GM23338 (cell line): ENCODE measurements around the gene SLC6A19. TPM values are rescaled to one million over a fixed set of nuclear protein-coding genes. Genes with fewer than 3 reads are reported as not detected.

Source experiments
- ATAC-seq: fragments of 200-7000 bp; cut with Tn5 transposase; 3 replicates; pipeline ENCODE4 v1.9.1; 2020
- DNase-seq: peaks from one replicate; pipeline ENCODE4 v3.0.0-alpha.2; 2015; ENCODE audit warnings: low spot score
- H2AFZ ChIP-seq: fragments of 200-600 bp; sonication (generic); 2 replicates; pipeline ENCODE4 v1.8.0; 2016; ENCODE audit warnings: antibody characterized with exemption, mild to moderate bottlenecking, moderate library complexity
- H3F3A ChIP-seq: fragments of 200-600 bp; sonication (generic); replicated peaks from 2 replicates; pipeline ENCODE4 v1.8.0; 2017; ENCODE audit warnings: antibody characterized with exemption, mixed run types, low read depth
- H3K27ac ChIP-seq: fragments of 200-600 bp; sonication (generic); 2 replicates; pipeline ENCODE4 v1.6.1; 2016; ENCODE audit warnings: low read depth
- H3K27me3 ChIP-seq: fragments of 200-600 bp; sonication (generic); 2 replicates; pipeline ENCODE4 v1.8.0; 2016; ENCODE audit warnings: mild to moderate bottlenecking, mixed run types, moderate library complexity; ENCODE audit not compliant: insufficient read depth
- H3K36me3 ChIP-seq: fragments of 200-600 bp; sonication (generic); 2 replicates; pipeline ENCODE4 v1.8.0; 2016; ENCODE audit warnings: mild to moderate bottlenecking; ENCODE audit not compliant: insufficient read depth
- H3K4me1 ChIP-seq: fragments of 200-600 bp; sonication (generic); 2 replicates; pipeline ENCODE4 v1.8.0; 2016; ENCODE audit warnings: mild to moderate bottlenecking, moderate library complexity; ENCODE audit not compliant: insufficient read depth
- H3K4me2 ChIP-seq: fragments of 200-600 bp; sonication (generic); 2 replicates; pipeline ENCODE4 v1.7.1; 2017; ENCODE audit warnings: mixed run types
- H3K4me3 ChIP-seq: fragments of 200-600 bp; sonication (generic); 2 replicates; pipeline ENCODE4 v1.6.1; 2016; ENCODE audit warnings: mixed run types
- H3K79me2 ChIP-seq: fragments of 200-600 bp; sonication (generic); replicated peaks from 2 replicates; pipeline ENCODE4 v1.8.0; 2017; ENCODE audit warnings: mild to moderate bottlenecking; ENCODE audit not compliant: insufficient read depth
- H3K9me2 ChIP-seq: fragments of 200-600 bp; sonication (generic); 2 replicates; pipeline ENCODE4 v1.8.0; 2017; ENCODE audit not compliant: insufficient read depth
- H4K20me1 ChIP-seq: fragments of 200-600 bp; sonication (generic); replicated peaks from 2 replicates; pipeline ENCODE4 v1.8.0; 2017; ENCODE audit warnings: mild to moderate bottlenecking; ENCODE audit not compliant: insufficient read depth
- H3K27ac Mint-ChIP-seq: 2 replicates; pipeline ENCODE4 v1.8.0; 2020; ENCODE audit warnings: inconsistent platforms, mild to moderate bottlenecking, moderate library complexity, mixed read lengths
- H3K27me3 Mint-ChIP-seq: 3 replicates; pipeline ENCODE4 v1.8.0; 2022; ENCODE audit warnings: low read depth, mild to moderate bottlenecking, moderate library complexity, mixed read lengths, inconsistent platforms; ENCODE audit not compliant: insufficient read depth, poor library complexity
- H3K36me3 Mint-ChIP-seq: 3 replicates; pipeline ENCODE4 v1.8.0; 2021; ENCODE audit warnings: low read depth, mild to moderate bottlenecking, inconsistent platforms, moderate library complexity, mixed read lengths
- H3K4me1 Mint-ChIP-seq: 3 replicates; pipeline ENCODE4 v1.8.0; 2020; ENCODE audit warnings: mild to moderate bottlenecking, inconsistent platforms, mixed read lengths
- H3K4me3 Mint-ChIP-seq: 3 replicates; pipeline ENCODE4 v1.8.0; 2021; ENCODE audit warnings: moderate library complexity, mild to moderate bottlenecking, inconsistent platforms, mixed read lengths
- H3K9me3 Mint-ChIP-seq: 3 replicates; pipeline ENCODE4 v1.8.0; 2020; ENCODE audit warnings: moderate library complexity, mild to moderate bottlenecking, inconsistent platforms, mixed read lengths
- EZH2 ChIP-seq: fragments of 200-600 bp; sonication (generic); IDR thresholded peaks from one replicate; pipeline ENCODE4 v1.8.0; 2017; ENCODE audit warnings: antibody characterized with exemption, mild to moderate bottlenecking, low read depth; ENCODE audit not compliant: unreplicated experiment
- JUNB ChIP-seq: IDR thresholded peaks from one replicate; pipeline ENCODE4 v1.6.1; 2016; ENCODE audit warnings: antibody characterized with exemption; ENCODE audit not compliant: unreplicated experiment
- NANOG ChIP-seq: IDR thresholded peaks from 2 replicates; pipeline ENCODE4 v1.6.1; 2016; ENCODE audit warnings: antibody characterized with exemption, borderline replicate concordance
- ZNF114 ChIP-seq: fragments of 250-450 bp; sonication (Bioruptor Pico); IDR thresholded peaks from 2 replicates; pipeline ENCODE4 v1.5.0; 2020; ENCODE audit warnings: mild to moderate bottlenecking, moderate library complexity
- ZNF331 ChIP-seq: fragments of 250-450 bp; sonication (Bioruptor Pico); IDR thresholded peaks from 2 replicates; pipeline ENCODE4 v1.5.0; 2020; ENCODE audit warnings: low read depth, mild to moderate bottlenecking, moderate library complexity
- ZNF462 ChIP-seq: fragments of 250-450 bp; sonication (Bioruptor Pico); IDR thresholded peaks from 2 replicates; pipeline ENCODE4 v1.5.0; 2020; ENCODE audit warnings: mild to moderate bottlenecking, moderate library complexity
- polyA plus RNA-seq: library from polyadenylated mRNA; unstranded; fragments of >200 nt; fragmentation: Nextera tagmentation; extraction: Ambion mirVana; gene quantifications from 2 replicates; pipeline ENCODE4 v1.2.1, GENCODE V29; 2016
- total RNA-seq: library from RNA; depleted of rRNA; stranded (reverse); fragments of >200 nt; shearing (Covaris generic); gene quantifications from 2 replicates; pipeline ENCODE4 v1.2.3, GENCODE V29; 2014
- TF ChIP-seq, protein P1 (sequence below): IDR thresholded peaks from one replicate; pipeline ENCODE4 v1.6.1; 2018; ENCODE audit warnings: antibody characterized with exemption; ENCODE audit not compliant: unreplicated experiment
- TF ChIP-seq, protein P2 (sequence below), 2 experiments: fragments of 200-600 bp in 1 of 2; sonication (generic) in 1 of 2; conservative IDR thresholded peaks; 2 replicates each; pipeline versions ENCODE4 v1.5.1 to v1.6.1; 2016 to 2017; ENCODE audit warnings: antibody characterized with exemption in 2 of 2, low read depth in 2 of 2, mild to moderate bottlenecking in 2 of 2, moderate library complexity in 1 of 2

The SLC6A19 gene
- total and polyA plus RNA-seq, 2 experiments from 2014 or later, result not detected

DNA sequence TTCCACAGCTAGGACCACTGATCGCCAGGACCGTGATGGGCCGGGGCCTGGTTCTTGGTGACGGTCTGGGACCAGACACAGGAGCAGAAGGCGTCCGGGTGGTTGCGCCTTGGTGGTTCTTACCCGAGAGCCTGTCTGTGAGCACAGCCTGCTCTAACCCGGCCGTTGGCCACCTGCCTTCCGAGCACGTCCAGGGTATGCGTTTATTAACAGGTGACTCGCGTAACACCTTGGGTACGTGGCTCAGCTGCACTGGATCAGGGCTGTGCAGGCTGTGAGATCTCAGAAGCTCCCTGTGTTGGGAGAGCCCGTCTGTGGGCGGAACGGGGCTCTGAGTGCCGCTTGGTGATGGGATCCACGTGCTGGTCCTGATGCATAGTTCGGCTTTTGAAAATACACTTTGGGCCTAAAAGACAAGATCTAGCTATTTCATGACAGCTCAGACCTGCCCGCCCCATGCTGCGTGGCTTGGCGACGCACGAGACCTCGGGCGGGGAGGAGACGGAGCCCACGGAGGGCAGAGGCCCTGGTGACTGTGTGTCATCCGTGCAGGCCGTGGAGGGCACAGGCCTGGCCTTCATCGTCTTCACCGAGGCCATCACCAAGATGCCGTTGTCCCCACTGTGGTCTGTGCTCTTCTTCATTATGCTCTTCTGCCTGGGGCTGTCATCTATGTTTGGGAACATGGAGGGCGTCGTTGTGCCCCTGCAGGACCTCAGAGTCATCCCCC is 17.1 kb downstream of the SLC6A19 start:
- Histone ChIP-seq H3K27me3 (no peaks in the 10 kb centered on the region), H3K36me3 (no peaks in the 10 kb centered on the region), H3K4me2 (no peak overlapping the region), H2AFZ (no peak overlapping the region), H3K79me2 (no peaks in the 10 kb centered on the region), H3F3A (peaks cover 10% of the 10 kb centered on the region), H3K27ac (no peak overlapping the region), H3K4me1 (no peaks in the 10 kb centered on the region), H3K9me2 (peaks cover 4% of the 10 kb centered on the region; the same call in 1 of the 2 replicates), H4K20me1 (no peaks in the 10 kb centered on the region), H3K4me3 (no peak overlapping the region)
- peaks cover 3% of the 10 kb centered on the region; the same call in 2 of the 3 replicates for H3K9me3 Mint-ChIP-seq
- H3K36me3 Mint-ChIP-seq, result no peaks in the 10 kb centered on the region
- peaks cover 3% of the 10 kb centered on the region for H3K27me3 Mint-ChIP-seq
- DNase-seq (no peak), ATAC-seq (no peak)
- no peak for TF ChIP-seq ZNF114 (CRISPR knock-in tag)
- no peak overlapping the region for H3K27ac Mint-ChIP-seq
- H3K4me3 Mint-ChIP-seq, result no peak overlapping the region
- H3K4me1 Mint-ChIP-seq, result no peaks in the 10 kb centered on the region; the same call in 2 of the 3 replicates

GRCh38 chr5:1219098-1219767 is 17.8 kb downstream of the SLC6A19 start:
- no peaks in the 10 kb centered on the region for H3K79me2 ChIP-seq
- no peak overlapping the region for H3K4me2 ChIP-seq
- peaks cover 3% of the 10 kb centered on the region for H3K27me3 Mint-ChIP-seq
- no peak overlapping the region for H3K27ac ChIP-seq
- ATAC-seq (no peak), DNase-seq (no peak)
- H2AFZ ChIP-seq, result no peak overlapping the region
- no peaks in the 10 kb centered on the region for H3K4me1 ChIP-seq
- peaks cover 10% of the 10 kb centered on the region for H3F3A ChIP-seq
- H3K36me3 ChIP-seq, result no peaks in the 10 kb centered on the region
- H3K27ac Mint-ChIP-seq, result no peak overlapping the region
- no peaks in the 10 kb centered on the region for H3K27me3 ChIP-seq
- no peaks in the 10 kb centered on the region for H3K36me3 Mint-ChIP-seq
- H3K9me2 ChIP-seq, result peaks cover 4% of the 10 kb centered on the region; the same call in 1 of the 2 replicates
- H3K4me1 Mint-ChIP-seq, result no peaks in the 10 kb centered on the region; the same call in 2 of the 3 replicates
- H3K4me3 Mint-ChIP-seq, result no peak overlapping the region
- no peaks in the 10 kb centered on the region for H4K20me1 ChIP-seq
- H3K4me3 ChIP-seq, result no peak overlapping the region
- peaks cover 3% of the 10 kb centered on the region; the same call in 2 of the 3 replicates for H3K9me3 Mint-ChIP-seq
- TF ChIP-seq, protein P1, sequence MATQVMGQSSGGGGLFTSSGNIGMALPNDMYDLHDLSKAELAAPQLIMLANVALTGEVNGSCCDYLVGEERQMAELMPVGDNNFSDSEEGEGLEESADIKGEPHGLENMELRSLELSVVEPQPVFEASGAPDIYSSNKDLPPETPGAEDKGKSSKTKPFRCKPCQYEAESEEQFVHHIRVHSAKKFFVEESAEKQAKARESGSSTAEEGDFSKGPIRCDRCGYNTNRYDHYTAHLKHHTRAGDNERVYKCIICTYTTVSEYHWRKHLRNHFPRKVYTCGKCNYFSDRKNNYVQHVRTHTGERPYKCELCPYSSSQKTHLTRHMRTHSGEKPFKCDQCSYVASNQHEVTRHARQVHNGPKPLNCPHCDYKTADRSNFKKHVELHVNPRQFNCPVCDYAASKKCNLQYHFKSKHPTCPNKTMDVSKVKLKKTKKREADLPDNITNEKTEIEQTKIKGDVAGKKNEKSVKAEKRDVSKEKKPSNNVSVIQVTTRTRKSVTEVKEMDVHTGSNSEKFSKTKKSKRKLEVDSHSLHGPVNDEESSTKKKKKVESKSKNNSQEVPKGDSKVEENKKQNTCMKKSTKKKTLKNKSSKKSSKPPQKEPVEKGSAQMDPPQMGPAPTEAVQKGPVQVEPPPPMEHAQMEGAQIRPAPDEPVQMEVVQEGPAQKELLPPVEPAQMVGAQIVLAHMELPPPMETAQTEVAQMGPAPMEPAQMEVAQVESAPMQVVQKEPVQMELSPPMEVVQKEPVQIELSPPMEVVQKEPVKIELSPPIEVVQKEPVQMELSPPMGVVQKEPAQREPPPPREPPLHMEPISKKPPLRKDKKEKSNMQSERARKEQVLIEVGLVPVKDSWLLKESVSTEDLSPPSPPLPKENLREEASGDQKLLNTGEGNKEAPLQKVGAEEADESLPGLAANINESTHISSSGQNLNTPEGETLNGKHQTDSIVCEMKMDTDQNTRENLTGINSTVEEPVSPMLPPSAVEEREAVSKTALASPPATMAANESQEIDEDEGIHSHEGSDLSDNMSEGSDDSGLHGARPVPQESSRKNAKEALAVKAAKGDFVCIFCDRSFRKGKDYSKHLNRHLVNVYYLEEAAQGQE, result no peak
- no peak for TF ChIP-seq NANOG
- no peak for TF ChIP-seq ZNF462 (CRISPR knock-in tag)
- no peak for TF ChIP-seq ZNF331 (CRISPR knock-in tag)
- TF ChIP-seq, protein P2, sequence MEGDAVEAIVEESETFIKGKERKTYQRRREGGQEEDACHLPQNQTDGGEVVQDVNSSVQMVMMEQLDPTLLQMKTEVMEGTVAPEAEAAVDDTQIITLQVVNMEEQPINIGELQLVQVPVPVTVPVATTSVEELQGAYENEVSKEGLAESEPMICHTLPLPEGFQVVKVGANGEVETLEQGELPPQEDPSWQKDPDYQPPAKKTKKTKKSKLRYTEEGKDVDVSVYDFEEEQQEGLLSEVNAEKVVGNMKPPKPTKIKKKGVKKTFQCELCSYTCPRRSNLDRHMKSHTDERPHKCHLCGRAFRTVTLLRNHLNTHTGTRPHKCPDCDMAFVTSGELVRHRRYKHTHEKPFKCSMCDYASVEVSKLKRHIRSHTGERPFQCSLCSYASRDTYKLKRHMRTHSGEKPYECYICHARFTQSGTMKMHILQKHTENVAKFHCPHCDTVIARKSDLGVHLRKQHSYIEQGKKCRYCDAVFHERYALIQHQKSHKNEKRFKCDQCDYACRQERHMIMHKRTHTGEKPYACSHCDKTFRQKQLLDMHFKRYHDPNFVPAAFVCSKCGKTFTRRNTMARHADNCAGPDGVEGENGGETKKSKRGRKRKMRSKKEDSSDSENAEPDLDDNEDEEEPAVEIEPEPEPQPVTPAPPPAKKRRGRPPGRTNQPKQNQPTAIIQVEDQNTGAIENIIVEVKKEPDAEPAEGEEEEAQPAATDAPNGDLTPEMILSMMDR (conservative IDR thresholded peaks at IDR 0.05; ENCODE audit: low read depth in 2 of 2), result no peak
- no peak for TF ChIP-seq EZH2
- no peak for TF ChIP-seq JUNB
